ENCODE data around the gene DYNLL2.

DNA sequence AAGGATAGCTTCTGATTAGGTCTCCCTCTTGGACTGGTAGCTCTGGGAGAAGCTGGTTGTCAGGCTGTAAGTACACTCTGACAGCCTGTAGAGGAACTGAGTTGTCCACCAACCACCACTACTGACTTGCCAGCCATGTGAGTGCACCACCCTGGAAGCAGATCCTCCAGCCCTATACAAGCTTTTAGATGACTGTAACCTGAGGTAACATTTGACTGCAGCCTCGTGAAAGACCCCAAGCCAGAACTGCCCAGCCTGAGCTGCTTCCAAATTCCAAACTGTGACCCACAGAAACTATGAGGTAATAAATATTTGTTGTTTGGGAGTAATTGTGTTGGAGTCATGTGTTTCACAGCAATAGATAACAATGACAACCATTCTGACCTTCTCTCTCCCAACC lies 30.8 kb upstream of the DYNLL2 start:
- no peak for TF ChIP-seq POLR2AphosphoS5 (IDR thresholded peaks at IDR 0.05; ENCODE audit: low read depth, low read length)
- no peak for TF ChIP-seq PAX5 (IDR thresholded peaks at IDR 0.05; ENCODE audit: insufficient read depth, low read length, severe bottlenecking)
- TF ChIP-seq POLR2A (IDR thresholded peaks at IDR 0.05; ENCODE audit: low read depth, low read length) = no peak
- no peak for TF ChIP-seq TAF1 (IDR thresholded peaks at IDR 0.05; ENCODE audit: low read depth, low read length)
- TF ChIP-seq SPI1 (IDR thresholded peaks at IDR 0.05; ENCODE audit: low read depth, low read length) = no peak

Measured in GM12891 (cell line).